CD4-positive, alpha-beta T cell treated with Interleukin-4 for 1 hour (primary cell): Measurements from ENCODE around the gene NCCRP1.

ENCODE experiments used
- DNase-seq, 2 donors: peaks; one replicate each; pipeline ENCODE4 v3.0.0-alpha.2; 2020 to 2022

Gene NCCRP1

DNA sequence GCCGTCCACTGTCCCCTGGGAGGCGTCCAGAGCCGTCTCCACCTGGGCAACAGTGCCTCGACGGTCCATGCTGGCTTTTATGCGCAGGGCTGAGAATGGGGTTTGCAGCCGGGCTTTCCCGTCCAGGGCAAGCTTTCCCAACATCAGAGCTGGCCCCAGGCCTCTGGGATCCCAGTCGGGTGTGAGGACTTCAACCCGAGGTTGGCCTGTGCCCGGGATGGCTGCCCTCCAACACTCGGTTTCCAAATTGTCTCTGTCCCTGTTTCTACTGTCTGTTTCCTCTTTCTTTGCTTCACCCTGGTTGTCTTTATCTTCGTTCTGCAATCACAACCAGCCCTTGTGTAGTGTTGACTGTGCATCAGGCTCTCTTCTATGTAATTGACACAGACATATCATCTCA is 52.0 kb downstream of the NCCRP1 start, which contains the start of gene IFNL4:
IFNL4 (minus strand) TSS at position 51 of the 400 bp plus-strand sequence.
- DNase-seq = no peak

DNA sequence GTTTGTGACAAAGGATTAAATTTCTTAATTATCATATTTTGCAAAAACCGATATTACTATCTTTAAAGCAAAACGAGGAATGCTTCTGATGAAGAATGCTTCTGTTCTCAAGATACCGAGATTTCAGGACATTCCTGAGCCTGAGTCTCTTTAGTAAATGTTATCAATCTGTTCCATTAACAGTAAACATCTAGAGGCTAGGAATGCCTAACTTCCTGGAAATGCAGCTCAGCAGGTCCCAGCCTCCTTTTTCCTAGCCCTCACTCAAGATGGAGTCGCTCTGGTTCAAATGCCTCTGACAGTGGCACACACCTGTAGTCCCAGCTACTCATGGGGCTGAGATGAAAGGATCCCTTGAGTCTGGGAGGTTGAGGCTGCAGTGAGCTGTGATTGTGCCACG is 54.3 kb downstream of the NCCRP1 start:
- DNase-seq = no peak
